ENCODE data around the gene SLC25A3.

SLC25A3 gene

DNA sequence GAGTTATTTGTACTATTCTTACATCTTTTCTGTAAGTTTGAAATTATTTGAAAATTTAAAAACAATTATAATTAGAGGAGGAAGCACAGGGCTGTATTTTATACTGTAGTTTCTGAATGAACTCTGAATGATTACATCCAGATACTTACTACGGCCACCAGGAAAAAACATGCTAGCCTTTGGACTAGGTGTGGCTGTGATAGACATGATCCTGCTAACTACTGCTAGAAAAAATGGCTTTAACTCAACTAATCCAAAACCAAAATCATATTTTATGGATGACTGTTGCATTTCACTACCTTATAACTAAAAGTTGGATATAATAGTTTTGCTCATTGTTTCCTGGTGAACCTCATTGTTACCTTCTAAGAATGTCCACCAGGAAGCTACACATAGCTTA, 15.1 kb upstream of the SLC25A3 start:
- H3K27ac ChIP-seq = no peak overlapping the region
- TF ChIP-seq CTCF (IDR thresholded peaks at IDR 0.05) = no peak
- H3K9me3 ChIP-seq = no peaks in the 10 kb centered on the region
- no peak overlapping the region for H3K4me3 ChIP-seq
- intact Hi-C loops (cut with DNase I; ENCODE audit: low total_unique reads) = no loop called here
- H3K27me3 ChIP-seq = no peaks in the 10 kb centered on the region
- H3K4me1 ChIP-seq = no peaks in the 10 kb centered on the region
- DNase-seq = no peak
- no peaks in the 10 kb centered on the region for H3K36me3 ChIP-seq

DNA sequence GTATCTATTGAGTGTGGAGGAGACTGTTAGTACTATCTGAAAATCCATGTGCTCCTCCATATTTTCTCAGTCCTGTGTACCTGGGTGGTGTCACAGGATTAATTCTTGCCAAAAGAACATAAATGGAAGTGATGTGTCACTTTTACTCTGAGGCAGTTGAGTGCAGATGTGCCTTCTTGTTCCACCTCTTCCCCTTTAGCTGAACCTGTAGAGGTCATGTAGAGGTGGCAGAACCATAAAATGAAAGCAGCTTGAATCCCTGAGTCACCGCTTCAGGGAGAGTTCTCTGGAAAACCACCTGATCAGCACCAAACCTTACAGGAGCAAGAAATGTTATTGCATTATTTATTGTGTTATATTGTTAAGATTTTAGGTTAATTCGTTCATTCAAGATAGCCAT, 14.7 kb upstream of the SLC25A3 start:
- Histone ChIP-seq H3K27ac (no peak overlapping the region), H3K9me3 (no peaks in the 10 kb centered on the region), H3K36me3 (no peaks in the 10 kb centered on the region), H3K4me1 (no peaks in the 10 kb centered on the region), H3K4me3 (no peak overlapping the region), H3K27me3 (no peaks in the 10 kb centered on the region)
- no peak for TF ChIP-seq CTCF (IDR thresholded peaks at IDR 0.05)
- no peak for DNase-seq
- intact Hi-C loops (cut with DNase I; ENCODE audit: low total_unique reads) = no loop called here

DNA sequence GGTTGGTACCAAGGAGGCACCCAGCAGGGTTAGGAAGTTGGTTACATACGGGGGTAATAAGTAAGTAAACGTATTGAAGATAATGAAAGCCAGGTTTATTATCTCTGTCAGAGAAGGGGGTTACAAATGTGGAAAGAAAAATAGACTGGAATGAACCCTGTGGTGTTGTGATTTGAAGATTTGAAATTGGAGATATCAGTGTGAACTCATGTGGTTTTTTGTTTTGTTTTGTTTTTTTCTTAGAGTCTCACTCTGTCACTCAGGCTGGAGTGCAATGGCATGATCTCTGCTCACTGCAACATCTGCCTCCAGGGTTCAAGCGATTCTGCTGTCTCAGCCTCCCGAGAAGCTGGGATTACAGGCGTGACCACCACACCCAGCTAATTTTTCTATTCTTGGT, 14.1 kb upstream of the SLC25A3 start:
- Histone ChIP-seq H3K36me3 (no peaks in the 10 kb centered on the region), H3K9me3 (no peaks in the 10 kb centered on the region), H3K27me3 (no peaks in the 10 kb centered on the region), H3K4me1 (no peaks in the 10 kb centered on the region), H3K4me3 (no peak overlapping the region), H3K27ac (no peak overlapping the region)
- TF ChIP-seq CTCF (IDR thresholded peaks at IDR 0.05) = no peak
- intact Hi-C loops (cut with DNase I; ENCODE audit: low total_unique reads) = no loop called here
- DNase-seq = no peak

DNA sequence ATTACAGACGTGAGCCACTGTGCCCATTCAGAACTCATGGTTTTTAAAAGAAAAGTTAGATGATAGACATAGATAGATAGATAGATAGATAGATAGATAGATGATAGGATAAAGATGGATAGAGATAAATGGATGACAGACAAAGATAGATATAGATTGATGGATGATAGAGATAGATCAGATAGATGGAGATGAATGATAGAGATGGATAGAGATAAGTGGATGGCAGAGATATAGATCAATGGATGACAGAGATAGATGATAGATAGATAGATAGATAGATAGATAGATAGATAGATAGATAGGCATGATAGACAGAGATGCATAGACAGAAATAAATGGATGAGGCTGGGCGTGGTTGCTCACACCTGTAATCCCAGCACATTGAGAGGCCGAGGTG, 13.7 kb upstream of the SLC25A3 start:
- no peak for TF ChIP-seq CTCF (IDR thresholded peaks at IDR 0.05)
- no peak overlapping the region for H3K27ac ChIP-seq
- H3K4me3 ChIP-seq = no peak overlapping the region
- no peaks in the 10 kb centered on the region for H3K27me3 ChIP-seq
- H3K9me3 ChIP-seq = no peaks in the 10 kb centered on the region
- intact Hi-C loops (cut with DNase I; ENCODE audit: low total_unique reads) = no loop called here
- no peak for DNase-seq
- no peaks in the 10 kb centered on the region for H3K4me1 ChIP-seq
- H3K36me3 ChIP-seq = no peaks in the 10 kb centered on the region

DNA sequence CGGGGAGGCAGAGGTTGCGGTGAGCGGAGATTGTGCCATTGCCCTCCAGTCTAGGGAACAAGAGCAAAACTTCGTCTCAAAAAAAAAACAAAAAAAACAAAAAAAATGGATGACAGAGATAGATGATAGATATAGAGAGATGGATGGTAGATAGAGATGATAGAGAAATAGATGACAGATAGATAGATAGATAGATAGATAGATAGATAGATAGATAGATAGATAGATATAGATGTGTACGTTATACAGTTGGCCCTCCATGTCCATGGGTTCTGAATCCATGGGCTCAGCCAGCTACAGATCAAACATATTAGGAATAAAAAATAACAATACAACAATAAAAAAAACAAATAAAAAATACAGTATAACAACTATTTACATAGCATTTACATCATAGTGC, 12.8 kb upstream of the SLC25A3 start:
- Histone ChIP-seq H3K27me3 (no peaks in the 10 kb centered on the region), H3K4me3 (no peak overlapping the region), H3K36me3 (no peaks in the 10 kb centered on the region), H3K4me1 (no peaks in the 10 kb centered on the region), H3K9me3 (no peaks in the 10 kb centered on the region), H3K27ac (no peak overlapping the region)
- intact Hi-C loops (cut with DNase I; ENCODE audit: low total_unique reads) = no loop called here
- TF ChIP-seq CTCF (IDR thresholded peaks at IDR 0.05) = no peak
- DNase-seq = no peak

GRCh38 chr12:98581101-98581500, 12.4 kb upstream of the SLC25A3 start:
- H3K4me3 ChIP-seq = no peak overlapping the region
- no peak for DNase-seq
- H3K27me3 ChIP-seq = no peaks in the 10 kb centered on the region
- H3K4me1 ChIP-seq = no peaks in the 10 kb centered on the region
- no peak overlapping the region for H3K27ac ChIP-seq
- intact Hi-C loops (cut with DNase I; ENCODE audit: low total_unique reads) = no loop called here
- no peak for TF ChIP-seq CTCF (IDR thresholded peaks at IDR 0.05)
- no peaks in the 10 kb centered on the region for H3K9me3 ChIP-seq
- H3K36me3 ChIP-seq = no peaks in the 10 kb centered on the region

All from tibial artery (tissue), 4 donors.